CD4-positive, alpha-beta T cell treated with Interleukin-1 beta for 1 hour (primary cell): ENCODE measurements around the gene LRP2.

Experiments used
- DNase-seq, 2 donors: peaks; one replicate each; pipeline ENCODE4 v3.0.0-alpha.2; 2020 to 2022

The LRP2 gene

GRCh38 chr2:169237286-169237685, 125.0 kb downstream of the LRP2 start:
- no peak for DNase-seq

DNA sequence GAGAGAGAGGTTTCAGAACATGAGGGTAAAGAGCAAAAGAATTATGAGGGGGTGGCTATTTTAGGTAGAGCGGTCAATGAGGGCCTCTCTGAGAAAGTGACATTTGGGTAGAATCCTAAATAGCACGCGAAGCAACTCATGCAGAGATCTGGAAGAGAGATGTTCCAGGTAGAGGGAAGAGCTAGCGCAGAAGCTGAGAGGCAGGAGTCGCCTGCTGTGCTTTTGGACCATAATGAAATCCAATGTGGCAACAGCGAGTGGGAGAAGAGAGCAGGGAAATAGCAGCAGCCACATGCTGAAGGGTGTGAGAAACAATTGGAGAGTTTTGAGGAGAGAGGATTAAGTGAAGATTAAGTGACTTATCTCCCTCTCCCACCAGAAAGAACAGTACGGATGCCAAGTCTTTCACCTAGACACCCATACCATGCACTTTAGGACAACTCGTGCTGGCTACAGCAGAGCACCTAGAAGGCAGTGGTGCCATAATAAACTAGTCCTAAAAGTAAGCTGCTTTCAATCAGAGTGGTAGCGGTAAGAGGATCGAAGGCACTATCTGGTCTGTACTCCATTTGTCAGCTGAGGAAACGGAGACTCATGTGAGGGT, 129.7 kb downstream of the LRP2 start:
- DNase-seq = no peak

GRCh38 chr2:169230204-169230603, 132.1 kb downstream of the LRP2 start:
- DNase-seq = no peak

GRCh38 chr2:169229590-169229989, 132.7 kb downstream of the LRP2 start:
- no peak for DNase-seq

DNA sequence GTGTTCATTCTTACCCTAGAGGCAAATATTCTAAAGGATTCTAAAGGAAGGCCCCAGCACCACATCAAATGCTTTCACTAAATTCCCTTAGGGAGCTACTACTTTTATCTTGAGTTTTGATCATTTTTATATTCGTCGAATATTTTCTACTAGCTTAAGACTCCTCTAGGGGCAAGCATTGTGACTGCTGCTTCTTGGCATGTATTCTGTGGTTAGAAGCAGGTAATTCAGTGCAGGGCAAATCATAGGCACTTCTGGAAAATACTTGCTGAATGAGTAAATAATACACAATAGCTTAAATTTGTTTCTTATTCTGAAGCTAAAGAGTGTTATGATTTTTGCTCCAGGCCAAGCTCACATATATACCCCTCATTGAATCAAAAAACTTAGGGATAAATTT, 136.4 kb downstream of the LRP2 start:
- DNase-seq = no peak

DNA sequence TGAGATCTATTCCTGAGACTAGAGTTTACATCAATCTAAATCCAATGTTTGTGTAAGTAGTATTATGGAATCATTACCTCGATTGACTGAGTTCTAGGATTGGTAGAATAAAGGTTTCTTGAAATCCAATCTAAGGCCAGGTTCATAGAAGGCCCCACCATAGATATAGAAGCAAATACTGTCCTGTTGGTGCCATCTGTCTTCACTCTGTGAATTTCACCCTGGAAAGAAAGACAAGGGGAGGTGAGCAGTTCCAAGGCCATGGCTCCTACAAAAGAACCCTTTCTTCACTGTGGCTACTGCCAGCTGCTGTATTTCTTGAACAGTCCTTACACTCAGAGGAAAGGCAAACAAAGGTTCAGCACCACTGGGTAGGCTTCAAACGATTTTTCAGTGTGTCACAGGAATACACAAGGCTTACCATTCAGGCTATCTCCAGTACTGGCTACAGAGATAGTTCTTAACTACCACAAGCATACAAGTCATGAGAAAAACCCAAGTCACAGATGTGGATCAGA, 137.0 kb downstream of the LRP2 start:
- no peak for DNase-seq

- no peak for DNase-seq
These were observed 139.7 kb downstream of the LRP2 start for GRCh38 chr2:169222665-169223064.

DNA sequence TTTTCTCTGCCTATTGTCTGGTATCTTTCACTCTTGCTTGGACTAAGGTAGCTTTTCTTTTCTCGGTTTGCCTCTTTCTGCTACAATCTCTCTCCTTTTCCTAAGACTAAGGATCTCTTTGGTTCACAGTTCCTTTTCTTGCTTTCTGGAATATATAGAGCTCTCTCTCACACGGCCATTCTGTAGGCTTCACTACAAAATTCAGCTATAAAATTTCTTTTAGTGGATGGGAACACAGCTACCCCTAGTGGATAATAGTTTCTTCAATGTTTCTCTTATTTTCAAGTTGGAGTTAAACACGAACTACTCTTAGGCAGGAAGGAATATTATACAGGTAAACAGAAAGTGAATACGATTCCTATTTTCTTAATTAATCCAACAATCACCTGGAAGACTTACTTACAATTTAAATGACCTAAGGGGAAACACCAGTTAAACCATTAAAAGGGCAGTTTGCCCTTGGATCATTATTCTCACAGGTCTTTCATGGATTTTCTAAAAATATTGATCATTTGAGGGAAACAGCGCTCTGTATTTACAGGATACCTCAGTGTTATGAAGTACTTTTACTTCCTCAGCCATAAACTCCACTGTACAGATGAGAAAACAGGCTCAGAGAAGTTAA, 140.5 kb downstream of the LRP2 start:
- no peak for DNase-seq

DNA sequence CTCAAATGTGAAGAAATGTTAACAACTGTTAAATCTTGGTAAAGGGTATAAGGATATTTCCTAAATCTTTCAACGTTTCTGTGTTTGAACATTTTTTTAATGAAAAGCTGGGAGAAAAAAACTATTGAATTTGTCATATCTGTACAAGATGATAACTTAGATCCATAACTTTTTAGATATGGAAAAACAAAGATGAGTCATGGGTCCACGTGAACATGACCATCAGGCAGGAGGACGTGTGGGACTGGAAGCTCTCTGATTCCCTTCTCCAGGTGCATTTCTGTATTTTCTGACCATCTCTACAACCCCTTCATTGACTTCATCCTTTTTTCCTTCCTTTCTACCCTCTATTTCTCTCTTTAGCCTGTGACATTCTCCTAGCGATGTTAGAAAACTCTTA, 151.4 kb downstream of the LRP2 start:
- DNase-seq = no peak

- no peak for DNase-seq
These were observed 154.3 kb downstream of the LRP2 start for GRCh38 chr2:169208026-169208425.

DNA sequence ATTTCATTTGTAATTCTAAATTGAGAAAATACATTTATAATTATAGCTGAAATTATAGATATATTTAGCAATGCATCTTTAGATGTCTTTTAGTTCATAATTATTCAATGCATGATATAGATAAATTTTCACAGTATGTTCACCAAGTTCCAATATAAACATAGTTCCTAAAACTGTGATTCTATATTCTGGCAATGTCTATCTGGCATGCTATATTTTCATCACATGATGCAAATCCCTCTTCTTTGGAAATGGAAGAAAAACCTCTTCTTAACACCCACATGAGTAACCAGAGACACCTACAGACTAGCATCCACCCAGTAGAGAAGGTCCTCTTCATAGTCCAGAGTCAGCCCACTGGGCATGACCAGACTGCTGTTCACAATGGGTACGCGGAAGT, 157.2 kb downstream of the LRP2 start:
- DNase-seq = no peak

GRCh38 chr2:169203952-169204351, 158.4 kb downstream of the LRP2 start:
- no peak for DNase-seq

GRCh38 chr2:169200756-169201155, 161.6 kb downstream of the LRP2 start:
- DNase-seq = no peak

DNA sequence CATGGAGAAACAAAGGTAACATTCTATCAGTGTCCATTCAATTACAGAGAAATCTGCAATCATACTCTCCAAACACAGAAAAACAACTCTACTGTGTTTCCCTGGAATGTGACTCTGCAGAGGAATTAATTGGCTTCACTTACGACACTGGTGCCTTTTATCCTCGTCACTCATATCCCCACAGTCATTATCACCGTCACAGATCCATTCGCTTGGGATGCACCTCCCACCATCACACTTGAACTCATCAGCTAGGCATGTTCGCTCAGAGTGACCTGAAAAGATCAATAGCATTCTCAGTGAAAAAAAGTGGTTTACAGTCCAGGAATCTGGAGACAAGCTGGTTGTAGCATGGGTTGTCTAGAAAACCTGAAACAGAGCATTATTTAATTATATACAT, 168.7 kb downstream of the LRP2 start:
- DNase-seq = no peak

DNA sequence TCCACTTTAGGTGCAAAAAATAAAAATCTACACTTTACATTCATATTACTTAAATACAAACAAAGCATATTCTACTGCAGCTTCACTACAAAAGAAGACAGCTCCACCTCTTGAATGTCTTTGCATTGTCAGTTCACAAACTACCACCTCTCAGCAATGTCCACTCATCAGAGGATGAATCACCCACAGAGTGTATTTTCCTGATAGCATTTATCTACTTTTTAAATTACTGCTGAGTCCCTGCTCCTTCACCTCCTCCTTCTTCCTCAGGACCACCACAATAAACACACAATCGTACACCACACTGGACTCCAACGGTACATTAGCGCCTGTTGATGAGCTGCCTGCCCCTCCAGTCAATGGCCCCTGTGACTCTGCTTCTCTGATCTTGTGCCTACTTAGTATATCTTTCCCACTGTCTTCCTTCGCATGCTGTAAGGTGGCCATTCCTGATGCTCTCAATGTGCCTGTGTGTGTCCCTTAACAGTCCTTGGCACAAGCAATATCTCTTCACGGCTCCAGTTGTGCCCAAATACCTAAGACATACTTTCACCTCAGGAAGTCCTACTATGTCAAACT, 172.0 kb downstream of the LRP2 start:
- no peak for DNase-seq

- DNase-seq = no peak
These were observed 173.2 kb downstream of the LRP2 start for GRCh38 chr2:169189132-169189531.

DNA sequence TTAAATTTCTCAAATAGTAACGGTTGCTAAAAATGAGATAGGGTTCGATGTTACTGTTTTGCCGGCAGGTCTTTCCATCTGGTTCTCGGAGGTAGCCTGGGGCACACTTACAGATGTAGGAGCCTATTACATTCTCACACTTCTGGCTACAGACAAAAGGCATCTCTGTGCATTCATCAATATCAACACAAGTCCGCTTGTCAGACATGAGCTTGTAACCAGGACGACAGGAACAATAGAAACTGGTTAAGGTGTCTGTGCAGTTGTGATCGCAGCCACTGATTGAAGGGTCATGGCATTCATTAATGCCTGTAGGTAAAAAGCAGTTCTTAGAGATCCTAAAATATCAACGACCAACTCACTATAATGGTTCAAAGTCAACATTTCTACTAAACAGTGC, 176.6 kb downstream of the LRP2 start:
- DNase-seq = no peak

GRCh38 chr2:169184074-169184473, 178.3 kb downstream of the LRP2 start:
- DNase-seq = no peak

DNA sequence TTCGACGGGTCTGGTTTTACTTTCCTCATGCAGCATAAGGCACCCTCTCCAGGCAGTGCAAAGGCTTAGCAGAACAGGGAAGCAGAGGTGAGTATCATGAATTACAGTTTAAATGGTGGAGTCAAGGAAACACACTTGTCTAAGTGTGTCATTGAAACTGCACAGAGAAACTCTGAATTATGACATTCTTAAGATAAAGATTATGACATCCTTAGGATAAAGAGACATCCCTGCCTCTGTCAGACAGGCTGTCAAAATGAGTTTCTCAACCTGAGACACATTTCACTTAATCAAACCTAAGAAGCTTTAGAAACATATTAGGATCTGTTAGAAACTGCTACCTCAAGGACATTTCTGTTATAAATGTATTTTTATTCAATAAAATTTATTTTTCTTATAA, 179.8 kb downstream of the LRP2 start:
- DNase-seq = no peak

GRCh38 chr2:169178804-169179390, 183.4 kb downstream of the LRP2 start:
- no peak for DNase-seq

- DNase-seq = no peak
These were observed 184.0 kb downstream of the LRP2 start for GRCh38 chr2:169178364-169178763.

DNA sequence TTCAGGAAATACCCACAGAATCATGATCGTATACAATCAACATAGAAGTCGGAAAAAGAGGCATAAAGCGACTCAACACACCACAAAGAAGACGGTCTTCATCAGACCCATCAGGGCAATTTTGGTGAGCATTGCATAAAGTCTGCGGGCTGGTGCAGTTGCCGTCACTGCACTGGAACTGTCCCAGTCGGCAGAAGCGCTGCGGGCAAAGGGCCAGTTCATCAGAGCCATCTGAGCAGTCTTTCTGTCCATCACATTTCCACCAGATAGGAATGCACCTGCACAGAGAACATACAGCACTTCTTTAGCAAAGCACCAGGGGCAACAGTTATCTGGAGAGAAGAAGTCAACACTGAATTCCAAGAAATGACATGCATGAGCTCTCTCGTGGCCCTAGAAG, 187.2 kb downstream of the LRP2 start:
- no peak for DNase-seq

- DNase-seq = no peak
These were observed 188.5 kb downstream of the LRP2 start for GRCh38 chr2:169173876-169174275.

GRCh38 chr2:169172914-169173313, 189.4 kb downstream of the LRP2 start:
- DNase-seq = no peak
